DOHH2 (cell line): ENCODE data around the gene APOBEC3A.

ENCODE experiments used
- CTCF ChIP-seq: fragments of 200-600 bp; sonication (generic); IDR thresholded peaks from one replicate; pipeline ENCODE4 v1.5.1; 2014; ENCODE audit warnings: antibody characterized with exemption, mild to moderate bottlenecking, low read depth, low read length; ENCODE audit not compliant: poor library complexity, severe bottlenecking
- EZH2phosphoT487 ChIP-seq: fragments of 200-600 bp; sonication (generic); IDR thresholded peaks from 2 replicates; pipeline ENCODE4 v1.6.1; 2017; ENCODE audit warnings: borderline replicate concordance, mild to moderate bottlenecking, antibody characterized with exemption, low read length, moderate library complexity, mixed read lengths

- TF ChIP-seq CTCF (no peak), EZH2phosphoT487 (no peak)
Measured at GRCh38 chr22:38907767-38908166, 49.6 kb upstream of the APOBEC3A start.
